Sigmoid colon (tissue), 4 donors: ENCODE data around the gene GPR3.

Experiments
- EP300 ChIP-seq, 4 donors: sonication (generic); formaldehyde crosslinking; IDR thresholded peaks; one replicate each; pipeline ENCODE4 v1.6.1; 2017; ENCODE audit warnings: antibody characterized with exemption in 4 of 4
- POLR2A ChIP-seq, 2 donors: fragments of 450-650 bp; IDR thresholded peaks; one replicate each; pipeline ENCODE4 v1.6.1; 2016; ENCODE audit warnings: antibody characterized with exemption in 2 of 2, mild to moderate bottlenecking in 2 of 2, moderate library complexity in 2 of 2
- TF ChIP-seq, protein P1 (sequence below), 4 experiments: fragments of 450-650 bp in 3 of 4; fragments of 200-600 bp in 1 of 4; IDR thresholded peaks; one replicate each; pipeline ENCODE4 v1.5.1; 2016 to 2019; ENCODE audit warnings: antibody characterized with exemption in 4 of 4, mild to moderate bottlenecking in 3 of 4, moderate library complexity in 2 of 4

DNA sequence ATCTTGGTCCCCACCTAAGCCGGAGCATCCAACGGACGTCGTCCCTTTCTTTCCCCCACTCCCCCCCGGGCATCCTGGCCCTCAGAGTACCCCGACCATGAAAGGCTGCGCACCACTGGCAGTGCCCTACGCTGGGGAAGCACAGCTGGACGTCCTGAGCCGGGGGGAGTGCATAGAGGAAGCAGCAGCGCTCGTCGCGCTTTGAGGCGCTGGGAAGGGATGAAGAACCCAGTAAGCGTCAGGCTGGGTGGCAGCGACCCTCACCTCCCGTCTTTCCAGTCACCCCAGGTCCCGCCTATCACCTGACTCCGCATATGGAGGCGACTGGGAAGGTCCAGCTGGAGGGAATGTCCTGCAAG lies 31.4 kb upstream of the GPR3 start:
- TF ChIP-seq EP300 (IDR thresholded peaks at IDR 0.05), result no peak
- TF ChIP-seq, protein P1, sequence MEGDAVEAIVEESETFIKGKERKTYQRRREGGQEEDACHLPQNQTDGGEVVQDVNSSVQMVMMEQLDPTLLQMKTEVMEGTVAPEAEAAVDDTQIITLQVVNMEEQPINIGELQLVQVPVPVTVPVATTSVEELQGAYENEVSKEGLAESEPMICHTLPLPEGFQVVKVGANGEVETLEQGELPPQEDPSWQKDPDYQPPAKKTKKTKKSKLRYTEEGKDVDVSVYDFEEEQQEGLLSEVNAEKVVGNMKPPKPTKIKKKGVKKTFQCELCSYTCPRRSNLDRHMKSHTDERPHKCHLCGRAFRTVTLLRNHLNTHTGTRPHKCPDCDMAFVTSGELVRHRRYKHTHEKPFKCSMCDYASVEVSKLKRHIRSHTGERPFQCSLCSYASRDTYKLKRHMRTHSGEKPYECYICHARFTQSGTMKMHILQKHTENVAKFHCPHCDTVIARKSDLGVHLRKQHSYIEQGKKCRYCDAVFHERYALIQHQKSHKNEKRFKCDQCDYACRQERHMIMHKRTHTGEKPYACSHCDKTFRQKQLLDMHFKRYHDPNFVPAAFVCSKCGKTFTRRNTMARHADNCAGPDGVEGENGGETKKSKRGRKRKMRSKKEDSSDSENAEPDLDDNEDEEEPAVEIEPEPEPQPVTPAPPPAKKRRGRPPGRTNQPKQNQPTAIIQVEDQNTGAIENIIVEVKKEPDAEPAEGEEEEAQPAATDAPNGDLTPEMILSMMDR (IDR thresholded peaks at IDR 0.05), result no peak
- TF ChIP-seq POLR2A (IDR thresholded peaks at IDR 0.05), result no peak
